GM10248 (cell line): ENCODE results near the gene SLC6A6.

Source experiments
- CTCF ChIA-PET: fragments of 300-600 bp; sonication (Branson Sonifier 250); formaldehyde crosslinking; extraction: SDS; loops from one replicate; lab custom pipeline; 2021; ENCODE audit warnings: antibody characterized with exemption; lab: Yijun Ruan, JAX
- POLR2A ChIA-PET: fragments of 350-650 bp; sonication (Branson Sonifier 250); formaldehyde crosslinking; extraction: SDS; loops from one replicate; lab custom pipeline; 2020; ENCODE audit warnings: antibody characterized with exemption; lab: Yijun Ruan, JAX
- DNase-seq: peaks from one replicate; pipeline ENCODE4 v3.0.0; 2012; ENCODE audit errors: extremely low spot score
- CTCF ChIP-seq: IDR thresholded peaks from 2 replicates; pipeline ENCODE4 v1.5.1; 2012; ENCODE audit warnings: mild to moderate bottlenecking, low read depth; ENCODE audit errors: extremely low read depth, missing control alignments, control extremely low read depth

Gene SLC6A6

GRCh38 chr3:14361068-14361677, 41.2 kb upstream of the SLC6A6 start:
- POLR2A ChIA-PET, result no interaction called here

GRCh38 chr3:14362890-14363289, 39.5 kb upstream of the SLC6A6 start:
- ChIA-PET POLR2A (no interaction called here), CTCF (interaction anchor here (1.5 kb wide), 1 partner anchor 11 kb away, joined by 3 read pairs; no protein-coding TSS in a partner anchor)
- no peak for DNase-seq
- no peak for TF ChIP-seq CTCF

More at GRCh38 chr3:14361068-14361677, 41.2 kb upstream of the SLC6A6 start:
- CTCF ChIA-PET, result interaction anchor here (1.5 kb wide), 1 partner anchor 9 kb away, joined by 3 read pairs; no protein-coding TSS in a partner anchor
- no peak for TF ChIP-seq CTCF
- DNase-seq, result no peak

GRCh38 chr3:14363379-14363778, 39.0 kb upstream of the SLC6A6 start:
- TF ChIP-seq CTCF, result no peak
- CTCF ChIA-PET, result no interaction called here
- POLR2A ChIA-PET, result no interaction called here
- no peak for DNase-seq

- ChIA-PET POLR2A (no interaction called here), CTCF (no interaction called here)
- no peak for DNase-seq
- TF ChIP-seq CTCF, result no peak
Observed at GRCh38 chr3:14363991-14364390, 38.4 kb upstream of the SLC6A6 start.

- TF ChIP-seq CTCF, result no peak
- no peak for DNase-seq
- POLR2A ChIA-PET, result no interaction called here
- CTCF ChIA-PET, result interaction anchor here (1.4 kb wide), 1 partner anchor 10 kb away, joined by 4 read pairs; no protein-coding TSS in a partner anchor
Observed at GRCh38 chr3:14364580-14365292, 37.7 kb upstream of the SLC6A6 start.

- DNase-seq, result no peak
- ChIA-PET POLR2A (no interaction called here), CTCF (interaction anchor here (1.3 kb wide), 1 partner anchor 95 kb away, joined by 4 read pairs; no protein-coding TSS in a partner anchor)
- TF ChIP-seq CTCF, result no peak
Observed at GRCh38 chr3:14366248-14366647, 36.2 kb upstream of the SLC6A6 start.
